NCI-H1092 treated with DMSO at 0.1 percent for 48 hours (cell line): Measurements from ENCODE around the gene OVAAL.

Experiments used
- DNase-seq: peaks from one replicate; lab custom pipeline; 2025; lab: John Stamatoyannopoulos, UW

Gene OVAAL

GRCh38 chr1:180609643-180610555 lies 51.1 kb downstream of the OVAAL start:
- no peak for DNase-seq

GRCh38 chr1:180610556-180611015 lies 51.8 kb downstream of the OVAAL start:
- DNase-seq, result no peak

- no peak for DNase-seq
Observed at GRCh38 chr1:180611016-180611930, 52.5 kb downstream of the OVAAL start.

DNA sequence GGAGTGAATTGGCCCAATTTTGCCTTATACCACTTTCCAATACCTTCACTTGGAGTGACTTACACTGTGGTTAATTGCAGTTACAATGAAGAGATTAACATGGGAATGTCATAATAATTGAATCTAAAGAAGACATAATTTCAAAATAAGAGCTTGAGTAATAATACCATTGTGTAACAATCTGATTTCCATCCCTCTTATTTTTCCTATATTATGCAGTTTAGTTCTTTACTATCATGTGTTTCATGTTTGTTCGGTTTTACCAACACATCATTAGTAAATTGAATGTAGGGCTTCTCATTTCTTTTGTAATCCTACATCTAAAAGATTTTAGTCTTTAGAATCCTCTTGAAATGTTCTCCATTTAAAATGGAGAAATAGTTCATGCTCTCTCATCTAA lies 53.9 kb downstream of the OVAAL start:
- DNase-seq, result no peak

DNA sequence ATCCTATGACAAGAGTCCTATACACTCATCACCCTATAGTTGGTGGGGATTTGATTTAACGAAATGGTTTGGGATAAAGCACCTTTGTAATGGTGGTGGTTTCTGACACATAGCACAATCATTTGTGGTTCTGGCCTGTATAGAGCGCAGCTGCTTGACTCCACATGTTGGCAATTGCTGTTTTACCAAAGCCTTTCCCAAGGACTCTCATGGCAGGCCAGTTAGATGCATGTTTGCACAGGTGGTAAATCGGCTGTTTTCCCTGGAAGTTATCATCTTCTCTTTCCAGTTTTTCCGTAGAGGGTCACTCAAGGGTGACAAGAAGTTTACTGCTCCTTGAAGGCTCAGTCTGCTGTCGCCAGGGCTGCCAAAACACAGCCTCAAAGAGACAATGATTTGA lies 56.0 kb downstream of the OVAAL start:
- DNase-seq, result no peak

GRCh38 chr1:180615493-180616290 lies 56.9 kb downstream of the OVAAL start:
- no peak for DNase-seq
